OCI-LY1 (cell line): ENCODE data around the gene IGF1R.

Experiments
- EZH2 ChIP-seq: fragments of 200-600 bp; sonication (generic), shearing (Covaris generic); IDR thresholded peaks from 2 replicates; pipeline ENCODE4 v1.8.0; 2017; ENCODE audit warnings: borderline replicate concordance, mixed run types, mild to moderate bottlenecking, antibody characterized with exemption, low read length, moderate library complexity, mixed read lengths
- TF ChIP-seq, protein P1 (sequence below): fragments of 200-600 bp; sonication (generic), shearing (Covaris generic); IDR thresholded peaks from 2 replicates; pipeline ENCODE4 v1.5.1; 2017; ENCODE audit warnings: mild to moderate bottlenecking, antibody characterized with exemption, low read length, moderate library complexity, mixed read lengths

DNA sequence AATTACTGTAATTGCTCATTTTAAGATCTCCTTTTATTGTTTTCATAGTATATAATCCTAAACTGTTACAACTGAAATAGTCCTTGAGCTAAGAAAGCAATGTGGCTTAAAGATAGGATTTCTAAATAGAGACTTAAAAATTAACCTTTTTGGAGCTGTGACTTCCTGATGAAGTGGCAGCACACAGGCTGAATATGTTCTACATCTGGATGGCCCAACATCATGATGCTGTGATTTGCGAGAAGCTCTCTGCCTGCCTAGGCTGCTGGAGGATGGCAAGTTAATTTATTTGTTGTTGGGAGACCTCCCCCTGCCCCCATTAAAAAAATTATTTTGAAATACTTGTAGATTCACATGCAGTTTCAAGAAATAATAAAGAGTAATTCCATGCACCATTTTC is 134.5 kb downstream of the IGF1R start:
- TF ChIP-seq, protein P1, sequence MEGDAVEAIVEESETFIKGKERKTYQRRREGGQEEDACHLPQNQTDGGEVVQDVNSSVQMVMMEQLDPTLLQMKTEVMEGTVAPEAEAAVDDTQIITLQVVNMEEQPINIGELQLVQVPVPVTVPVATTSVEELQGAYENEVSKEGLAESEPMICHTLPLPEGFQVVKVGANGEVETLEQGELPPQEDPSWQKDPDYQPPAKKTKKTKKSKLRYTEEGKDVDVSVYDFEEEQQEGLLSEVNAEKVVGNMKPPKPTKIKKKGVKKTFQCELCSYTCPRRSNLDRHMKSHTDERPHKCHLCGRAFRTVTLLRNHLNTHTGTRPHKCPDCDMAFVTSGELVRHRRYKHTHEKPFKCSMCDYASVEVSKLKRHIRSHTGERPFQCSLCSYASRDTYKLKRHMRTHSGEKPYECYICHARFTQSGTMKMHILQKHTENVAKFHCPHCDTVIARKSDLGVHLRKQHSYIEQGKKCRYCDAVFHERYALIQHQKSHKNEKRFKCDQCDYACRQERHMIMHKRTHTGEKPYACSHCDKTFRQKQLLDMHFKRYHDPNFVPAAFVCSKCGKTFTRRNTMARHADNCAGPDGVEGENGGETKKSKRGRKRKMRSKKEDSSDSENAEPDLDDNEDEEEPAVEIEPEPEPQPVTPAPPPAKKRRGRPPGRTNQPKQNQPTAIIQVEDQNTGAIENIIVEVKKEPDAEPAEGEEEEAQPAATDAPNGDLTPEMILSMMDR, result no peak
- no peak for TF ChIP-seq EZH2
